Measurements from ENCODE around the gene KLKB1. TPM values are rescaled to one million over a fixed set of nuclear protein-coding genes. Genes with fewer than 3 reads are reported as not detected.

The KLKB1 gene
- polyA plus RNA-seq, 3 donors: 0.28 TPM; not detected in 2

DNA sequence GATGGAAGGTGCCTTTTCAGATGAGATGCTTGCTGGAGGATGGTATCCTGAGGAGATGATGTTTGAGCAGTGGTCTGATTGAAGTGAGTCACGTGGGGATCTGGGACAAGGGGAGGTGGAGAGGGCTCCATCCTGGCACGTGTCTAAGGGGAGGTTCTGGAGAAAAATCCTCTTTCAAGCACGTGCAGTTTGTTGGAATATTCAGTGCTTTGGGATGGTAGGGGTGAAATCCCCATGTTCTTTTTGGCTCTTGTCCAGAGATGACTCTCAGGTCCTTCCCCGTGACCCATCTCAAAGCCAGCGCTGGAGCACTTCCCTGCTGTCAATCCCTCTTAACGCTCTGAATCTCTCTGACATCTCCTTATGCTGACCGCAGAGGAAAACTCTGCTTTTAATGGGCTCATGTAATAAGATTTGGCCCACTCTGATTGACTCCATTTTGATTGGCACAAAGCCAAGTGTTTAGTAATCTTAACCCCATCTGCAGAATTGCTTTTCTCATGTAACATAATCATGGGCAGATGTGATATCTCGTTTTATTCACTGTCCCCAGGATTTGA, 10.8 kb upstream of the KLKB1 start:
- Histone ChIP-seq H2AFZ (ENCODE audit: insufficient read depth, low read depth, low read length, poor library complexity, severe bottlenecking) (no peak overlapping the region), H3K9ac (ENCODE audit: insufficient read depth, low read length, poor library complexity, severe bottlenecking) (no peak overlapping the region), H3K79me2 (ENCODE audit: insufficient read depth, low read length) (no peaks in the 10 kb centered on the region), H3K9me3 (replicated peaks in 1 of 2; ENCODE audit: control insufficient read depth in 1 of 2, insufficient read depth in 1 of 2, low read length in 2 of 2) (no peaks in the 10 kb centered on the region), H3K4me1 (ENCODE audit: control insufficient read depth in 1 of 2, insufficient read depth in 2 of 2, low read length in 2 of 2) (no peaks in the 10 kb centered on the region), H4K20me1 (ENCODE audit: insufficient read depth, low read length) (no peaks in the 10 kb centered on the region), H3K4me3 (replicated peaks in 1 of 3; ENCODE audit: low read depth in 2 of 3, low read length in 3 of 3) (no peak overlapping the region), H3K36me3 (replicated peaks in 1 of 2; ENCODE audit: control insufficient read depth in 1 of 2, insufficient read depth in 2 of 2, low read length in 2 of 2) (no peaks in the 10 kb centered on the region), H3K27me3 (ENCODE audit: control insufficient read depth in 2 of 2, insufficient read depth in 2 of 2, low read length in 2 of 2) (no peaks in the 10 kb centered on the region), H3K4me2 (replicated peaks; ENCODE audit: extremely low read depth, low read length, poor library complexity, severe bottlenecking) (no peak overlapping the region), H3K27ac (ENCODE audit: low read depth in 1 of 2, low read length in 2 of 2) (no peak overlapping the region)
- TF ChIP-seq, protein P1, sequence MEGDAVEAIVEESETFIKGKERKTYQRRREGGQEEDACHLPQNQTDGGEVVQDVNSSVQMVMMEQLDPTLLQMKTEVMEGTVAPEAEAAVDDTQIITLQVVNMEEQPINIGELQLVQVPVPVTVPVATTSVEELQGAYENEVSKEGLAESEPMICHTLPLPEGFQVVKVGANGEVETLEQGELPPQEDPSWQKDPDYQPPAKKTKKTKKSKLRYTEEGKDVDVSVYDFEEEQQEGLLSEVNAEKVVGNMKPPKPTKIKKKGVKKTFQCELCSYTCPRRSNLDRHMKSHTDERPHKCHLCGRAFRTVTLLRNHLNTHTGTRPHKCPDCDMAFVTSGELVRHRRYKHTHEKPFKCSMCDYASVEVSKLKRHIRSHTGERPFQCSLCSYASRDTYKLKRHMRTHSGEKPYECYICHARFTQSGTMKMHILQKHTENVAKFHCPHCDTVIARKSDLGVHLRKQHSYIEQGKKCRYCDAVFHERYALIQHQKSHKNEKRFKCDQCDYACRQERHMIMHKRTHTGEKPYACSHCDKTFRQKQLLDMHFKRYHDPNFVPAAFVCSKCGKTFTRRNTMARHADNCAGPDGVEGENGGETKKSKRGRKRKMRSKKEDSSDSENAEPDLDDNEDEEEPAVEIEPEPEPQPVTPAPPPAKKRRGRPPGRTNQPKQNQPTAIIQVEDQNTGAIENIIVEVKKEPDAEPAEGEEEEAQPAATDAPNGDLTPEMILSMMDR (IDR thresholded peaks at IDR 0.05): no peak
- Mint-ChIP-seq H3K4me3 (no peak overlapping the region), H3K4me1 (no peaks in the 10 kb centered on the region), H3K9me3 (peaks cover 0 to 7% (median 2%) of the 10 kb centered on the region in 7 donors), H3K36me3 (no peaks in the 10 kb centered on the region), H3K27me3 (ENCODE audit: low read depth in 3 of 3) (peaks cover 0 to 7% (median 0%) of the 10 kb centered on the region in 3 donors), H3K27ac (no peak overlapping the region)
- intact Hi-C loops (cut with micrococcal nuclease): no loop called here
- DNase-seq: no peak
- 94% methylated on average over 6 of the region's 8 CpGs for WGBS (ENCODE audit: insufficient coverage)

DNA sequence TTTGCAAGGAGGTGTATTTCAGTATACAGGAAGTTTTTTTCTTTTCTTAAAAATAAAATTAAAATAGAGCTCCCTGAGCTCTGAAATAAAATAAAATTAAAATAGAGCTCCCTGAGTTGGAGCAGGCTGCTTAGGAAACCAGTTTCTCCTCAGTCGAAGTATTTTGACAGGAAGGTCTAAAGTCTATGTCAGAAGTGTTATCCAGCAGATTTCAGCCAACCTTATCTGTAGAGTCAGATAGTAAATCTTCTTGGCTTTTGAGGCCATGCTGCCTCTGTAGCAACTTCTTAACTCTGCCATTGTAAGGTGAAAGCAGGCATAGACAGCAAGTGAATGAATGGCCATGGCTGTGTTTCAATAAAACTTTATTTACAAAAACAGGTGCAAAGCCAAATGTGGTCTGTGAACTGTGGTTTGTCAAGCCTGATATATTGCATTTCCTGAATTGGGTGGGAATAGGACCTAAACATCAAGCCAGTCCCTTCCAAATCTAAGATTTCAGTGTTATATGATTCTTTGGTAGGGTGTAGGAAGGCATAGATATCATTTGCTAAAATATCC, 9.5 kb upstream of the KLKB1 start:
- Mint-ChIP-seq H3K9me3 (peaks cover 0 to 7% (median 1%) of the 10 kb centered on the region in 7 donors), H3K4me1 (no peaks in the 10 kb centered on the region), H3K27me3 (ENCODE audit: low read depth in 3 of 3) (peaks cover 0 to 7% (median 0%) of the 10 kb centered on the region in 3 donors), H3K36me3 (no peaks in the 10 kb centered on the region), H3K4me3 (no peak overlapping the region), H3K27ac (no peak overlapping the region)
- intact Hi-C loops (cut with micrococcal nuclease): no loop called here
- Histone ChIP-seq H3K36me3 (replicated peaks in 1 of 2; ENCODE audit: control insufficient read depth in 1 of 2, insufficient read depth in 2 of 2, low read length in 2 of 2) (no peaks in the 10 kb centered on the region), H3K4me2 (replicated peaks; ENCODE audit: extremely low read depth, low read length, poor library complexity, severe bottlenecking) (no peak overlapping the region), H3K79me2 (ENCODE audit: insufficient read depth, low read length) (no peaks in the 10 kb centered on the region), H2AFZ (ENCODE audit: insufficient read depth, low read depth, low read length, poor library complexity, severe bottlenecking) (no peak overlapping the region), H3K9ac (ENCODE audit: insufficient read depth, low read length, poor library complexity, severe bottlenecking) (no peak overlapping the region), H3K27ac (ENCODE audit: low read depth in 1 of 2, low read length in 2 of 2) (no peak overlapping the region), H3K27me3 (ENCODE audit: control insufficient read depth in 2 of 2, insufficient read depth in 2 of 2, low read length in 2 of 2) (no peaks in the 10 kb centered on the region), H4K20me1 (ENCODE audit: insufficient read depth, low read length) (no peaks in the 10 kb centered on the region), H3K4me3 (replicated peaks in 1 of 3; ENCODE audit: low read depth in 2 of 3, low read length in 3 of 3) (no peak overlapping the region), H3K9me3 (replicated peaks in 1 of 2; ENCODE audit: control insufficient read depth in 1 of 2, insufficient read depth in 1 of 2, low read length in 2 of 2) (no peaks in the 10 kb centered on the region), H3K4me1 (ENCODE audit: control insufficient read depth in 1 of 2, insufficient read depth in 2 of 2, low read length in 2 of 2) (no peaks in the 10 kb centered on the region)
- WGBS (ENCODE audit: insufficient coverage): 38% methylated on average over 1 of the region's 1 CpG
- TF ChIP-seq, protein P1 (IDR thresholded peaks at IDR 0.05): no peak
- no peak for DNase-seq

Measured in CD14-positive monocyte (primary cell).